Heart right ventricle (tissue), 16 donors: Measurements from ENCODE around the gene RIPK1. TPM values are rescaled to one million over a fixed set of nuclear protein-coding genes. Genes with fewer than 3 reads are reported as not detected.

ENCODE experiments used
- ATAC-seq, 8 donors: fragments of 200-7000 bp; cut with Tn5 transposase; one replicate each; pipeline ENCODE4 v1.9.1; 2020; ENCODE audit warnings: mild to moderate bottlenecking in 8 of 8, moderate library complexity in 8 of 8, moderate number of reproducible peaks in 1 of 8
- DNase-seq, 2 donors: peaks; one replicate each; pipeline ENCODE4 v3.0.0-alpha.2; 2020
- H3K27ac ChIP-seq, 10 donors: fragments of 200-600 bp; sonication (generic) in 2 of 10; one replicate each; pipeline versions ENCODE4 v1.5.0 to v1.8.0; 2020 to 2022; ENCODE audit warnings: mild to moderate bottlenecking in 3 of 10
- H3K27me3 ChIP-seq, 7 donors: fragments of 200-600 bp; one replicate each; pipeline ENCODE4 v1.8.0; 2021 to 2022; ENCODE audit warnings: mild to moderate bottlenecking in 2 of 7
- H3K36me3 ChIP-seq, 9 donors: fragments of 200-600 bp; sonication (generic) in 1 of 9; one replicate each; pipeline versions ENCODE4 v1.5.0 to v1.8.0; 2020 to 2022; ENCODE audit warnings: mild to moderate bottlenecking in 2 of 9
- H3K4me1 ChIP-seq, 9 donors: fragments of 200-600 bp; sonication (generic) in 1 of 9; one replicate each; pipeline versions ENCODE4 v1.5.0 to v1.8.0; 2020 to 2022; ENCODE audit warnings: mild to moderate bottlenecking in 4 of 9
- H3K4me3 ChIP-seq, 10 donors: fragments of 200-600 bp; sonication (generic) in 2 of 10; one replicate each; pipeline versions ENCODE4 v1.5.0 to v1.8.0; 2020 to 2022; ENCODE audit warnings: mild to moderate bottlenecking in 7 of 10, moderate library complexity in 2 of 10
- H3K9me3 ChIP-seq, 11 donors: fragments of 200-600 bp in 10 of 11; sonication (generic) in 2 of 11; one replicate each; pipeline versions ENCODE4 v1.5.0 to v1.8.0; 2013 to 2022; ENCODE audit warnings: mild to moderate bottlenecking in 2 of 11, control low read depth in 1 of 11, moderate library complexity in 1 of 11
- WGBS, 2 donors: extraction: QIAGEN DNeasy Blood & Tissue Kit; methylation state at CpG; one replicate each; pipeline ENCODE4 v1.1.7; 2013; ENCODE audit warnings: inconsistent platforms in 1 of 2; 5-methylcytosine and 5-hydroxymethylcytosine counted together
- intact Hi-C, 10 donors: fragments of 100-400 bp; cut with DNase I; formaldehyde crosslinking; loops; one replicate each; pipeline versions ENCODE4 v1.11.1 to v1.14.2; 2022
- polyA plus RNA-seq, 2 donors: library from polyadenylated mRNA; stranded (reverse); fragments of 200-250 nt; gene quantifications; one replicate each; pipeline ENCODE4 v1.2.3, GENCODE V29; 2013
- total RNA-seq, 10 donors: library from RNA; stranded (reverse); fragmentation: NEBNext Ultra II Directional in 3 of 10; extraction: Animal tissue kit (Norgen Biotek cat#: 25700) in 3 of 10; gene quantifications; one replicate each; pipeline versions ENCODE4 v1.2.1 to v1.2.4, GENCODE V29; 2021 to 2023
- TF ChIP-seq, protein P1 (sequence below), 9 donors: fragments of 200-600 bp; sonication (generic) in 2 of 9; IDR thresholded peaks; one replicate each; pipeline versions ENCODE4 v1.5.0 to v1.8.0; 2021 to 2022; ENCODE audit warnings: antibody characterized with exemption in 9 of 9, mild to moderate bottlenecking in 5 of 9, moderate library complexity in 1 of 9
- donor health status: Arrhythmogenic right ventricular cardiomyopathy.
- donor health status: ischemic (EF 13 %, LVEDD 7.1; RV severe dilation, severe dysfunction).
- donor health status: healthy with polysubstance abuse.
- donor health status: DM: no; HTN: yes; CAD: no.
- donor health status: DM: no; HTN: no; CAD: no.
- donor health status: ischemic (EF 25% LVEDD 6.9; RV normal size, moderate dysfunction).
- donor health status: ischemic (EF 25% LVEDD 5.7; RV mildly dilated, moderate dysfunction).
- donor health status: healthy.
- donor health status: DM: yes; HTN: yes; CAD: no.
- donor health status: Ischemic cardiomyopathy.
- donor health status: ischemic (EF 35%, LVEDD 5.7; RV mildly dilated, moderate dysfunction).
- donor health status: nonischemic (EF 11% LVEDD 7.7; RV severe dilation, severe dysfunction).
- donor health status: DM: yes; HTN: yes; CAD: no.
- donor health status: PGD.
- donor health status: ischemic (EF 29% LVEDD 5.4; RV normal size, mild dysfunction).
- donor health status: nonischemic (EF 23%, LVEDD 6.1; RV moderate dilation, normal function).

RIPK1 gene
- total and polyA plus RNA-seq, 12 donors = 5.1 to 12.9 (median 6.4) TPM

DNA sequence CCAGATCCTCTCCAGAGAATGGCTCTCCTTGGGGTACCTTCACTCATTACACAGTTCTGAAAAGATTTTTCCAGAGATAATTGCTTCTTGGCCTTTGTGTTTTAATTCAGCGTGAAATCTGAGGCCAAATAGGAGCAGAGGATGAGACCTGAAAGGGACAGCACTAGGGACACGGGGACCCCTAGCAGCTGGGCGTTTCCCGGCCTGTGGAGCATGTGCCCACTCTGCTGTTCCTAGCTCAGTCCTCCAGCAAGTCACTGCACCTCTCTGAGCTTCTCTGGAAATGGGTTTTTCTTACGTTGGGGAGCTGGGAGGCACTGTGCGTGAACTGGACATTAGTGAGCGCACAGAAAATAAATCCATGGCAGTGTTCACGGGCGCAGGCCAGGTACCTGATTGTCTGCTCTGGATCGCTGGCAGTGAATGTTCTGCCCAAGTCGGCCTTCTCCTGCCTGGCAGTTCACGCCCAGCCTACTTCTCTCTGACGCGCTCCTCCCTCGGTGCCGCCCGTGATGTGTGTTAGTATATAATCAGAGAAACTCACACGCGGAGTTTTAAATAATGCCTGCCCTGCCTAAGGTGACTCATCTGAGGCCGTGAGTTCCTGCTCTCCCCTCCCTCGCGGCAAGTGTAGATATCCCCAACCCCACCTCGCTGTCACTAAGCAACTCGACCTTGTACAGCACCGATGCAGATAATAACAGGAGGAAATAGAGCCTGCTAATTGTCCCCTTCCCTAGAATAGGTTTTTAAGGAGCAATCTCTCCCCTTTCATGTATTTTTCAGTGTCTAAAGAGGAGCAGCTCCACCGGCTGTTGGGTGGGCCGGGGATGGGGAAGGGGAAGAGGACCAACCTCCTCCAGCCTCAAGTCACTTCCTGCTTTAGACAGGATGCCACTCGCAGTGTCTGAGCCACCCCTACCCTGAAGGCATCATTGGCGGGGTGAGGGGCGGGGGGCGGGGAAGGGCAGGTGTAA lies 91.8 kb downstream of the RIPK1 start:
- Histone ChIP-seq H3K4me3 (no peak overlapping the region), H3K36me3 (peaks cover 0 to 7% (median 3%) of the 10 kb centered on the region in 9 donors), H3K4me1 (peaks cover 0 to 56% (median 10%) of the 10 kb centered on the region in 9 donors), H3K27me3 (no peaks in the 10 kb centered on the region), H3K9me3 (no peaks in the 10 kb centered on the region), H3K27ac (peak overlapping the region in 6 of 10 donors; percentile 1 to 40 (median 7))
- peak in 1 of 8 donors; percentile 12 for ATAC-seq
- TF ChIP-seq, protein P1, sequence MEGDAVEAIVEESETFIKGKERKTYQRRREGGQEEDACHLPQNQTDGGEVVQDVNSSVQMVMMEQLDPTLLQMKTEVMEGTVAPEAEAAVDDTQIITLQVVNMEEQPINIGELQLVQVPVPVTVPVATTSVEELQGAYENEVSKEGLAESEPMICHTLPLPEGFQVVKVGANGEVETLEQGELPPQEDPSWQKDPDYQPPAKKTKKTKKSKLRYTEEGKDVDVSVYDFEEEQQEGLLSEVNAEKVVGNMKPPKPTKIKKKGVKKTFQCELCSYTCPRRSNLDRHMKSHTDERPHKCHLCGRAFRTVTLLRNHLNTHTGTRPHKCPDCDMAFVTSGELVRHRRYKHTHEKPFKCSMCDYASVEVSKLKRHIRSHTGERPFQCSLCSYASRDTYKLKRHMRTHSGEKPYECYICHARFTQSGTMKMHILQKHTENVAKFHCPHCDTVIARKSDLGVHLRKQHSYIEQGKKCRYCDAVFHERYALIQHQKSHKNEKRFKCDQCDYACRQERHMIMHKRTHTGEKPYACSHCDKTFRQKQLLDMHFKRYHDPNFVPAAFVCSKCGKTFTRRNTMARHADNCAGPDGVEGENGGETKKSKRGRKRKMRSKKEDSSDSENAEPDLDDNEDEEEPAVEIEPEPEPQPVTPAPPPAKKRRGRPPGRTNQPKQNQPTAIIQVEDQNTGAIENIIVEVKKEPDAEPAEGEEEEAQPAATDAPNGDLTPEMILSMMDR (IDR thresholded peaks at IDR 0.05) = no peak
- intact Hi-C loops = loop anchor here in 6 of 10 donors (5.0 to 10.0 kb wide), 5 partner anchors 33 to 97 kb away; partner anchors contain the start of gene PSMG4 (in 2 of the 6)
- 72 to 73% methylated on average over 31 of the region's 31 CpGs for WGBS, 2 donors
- DNase-seq = peak in 1 of 2 donors; percentile 31

DNA sequence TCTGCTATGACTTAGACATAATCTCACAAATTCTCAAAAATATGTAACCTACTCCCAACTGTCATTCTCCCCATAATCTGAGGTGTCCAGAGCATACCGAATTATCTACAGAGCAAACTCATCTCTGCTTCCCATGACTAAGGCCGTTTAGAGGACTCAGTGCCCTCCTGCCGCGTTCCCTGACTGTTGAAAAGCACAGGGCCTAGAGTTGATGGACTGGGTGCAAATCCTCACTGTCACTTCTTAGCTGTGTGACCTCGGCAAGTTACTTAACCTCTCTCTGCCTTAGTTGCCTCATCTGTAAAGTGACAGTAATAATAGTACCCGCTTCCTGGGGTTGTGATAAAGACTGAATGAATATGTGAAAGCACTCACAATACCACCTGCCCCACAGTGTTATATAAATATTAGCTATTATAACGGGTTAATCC lies 93.8 kb downstream of the RIPK1 start:
- ATAC-seq (no peak), DNase-seq (no peak)
- 61 to 65% methylated on average over 7 of the region's 7 CpGs for WGBS, 2 donors
- TF ChIP-seq, protein P1 (IDR thresholded peaks at IDR 0.05) = no peak
- no peaks in the 10 kb centered on the region for H3K9me3 ChIP-seq
- H3K4me1 ChIP-seq = peaks cover 0 to 61% (median 13%) of the 10 kb centered on the region in 9 donors
- H3K4me3 ChIP-seq = peak overlapping the region in 9 of 10 donors; percentile 56 to 88 (median 78)
- H3K36me3 ChIP-seq = no peaks in the 10 kb centered on the region
- peak overlapping the region in 9 of 10 donors; percentile 84 to 97 (median 92) for H3K27ac ChIP-seq
- H3K27me3 ChIP-seq = no peaks in the 10 kb centered on the region
- intact Hi-C loops = loop anchor here in 5 of 10 donors (2.0 to 10.0 kb wide), 7 partner anchors 35 to 97 kb away; partner anchors contain the start of gene PSMG4 (in 3 of the 5)

DNA sequence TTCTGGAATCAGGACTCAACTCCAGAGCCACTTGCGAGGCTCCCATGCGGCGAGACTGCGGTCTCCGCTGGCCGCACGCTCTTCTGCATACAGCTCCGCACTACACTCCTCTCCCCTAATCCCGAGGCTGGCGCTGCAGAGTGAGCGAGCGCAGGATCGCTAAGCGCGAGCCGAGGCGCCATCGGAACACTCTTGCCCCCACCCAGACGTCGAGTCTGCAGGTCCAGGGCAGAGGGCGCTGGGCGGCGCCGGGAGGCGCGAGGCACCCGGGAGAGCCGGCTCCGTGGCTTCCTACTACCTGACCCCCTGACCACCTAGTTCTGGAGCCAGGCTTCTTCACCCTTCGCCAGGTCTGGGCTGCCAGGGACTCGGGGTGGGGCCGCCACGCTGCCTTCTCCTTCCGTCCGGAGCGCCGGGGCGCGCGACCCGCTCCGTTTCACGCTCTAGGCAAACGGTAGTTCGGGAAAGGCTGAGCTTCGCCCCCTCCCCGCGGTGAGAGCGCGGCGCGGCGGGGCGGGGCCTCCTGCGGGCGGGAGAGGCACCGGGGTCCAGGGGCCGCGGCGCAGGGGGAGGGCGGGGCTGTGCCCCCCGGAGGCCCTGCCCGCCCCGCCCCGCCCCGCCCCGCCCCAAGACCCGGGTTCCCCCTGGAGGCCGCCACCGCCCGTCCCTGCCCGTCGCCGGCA lies 94.4 kb downstream of the RIPK1 start:
- Histone ChIP-seq H3K4me3 (peak overlapping the region; percentile 56 to 88 (median 77)), H3K27me3 (no peaks in the 10 kb centered on the region), H3K27ac (peak overlapping the region; percentile 83 to 97 (median 92)), H3K9me3 (no peaks in the 10 kb centered on the region), H3K36me3 (no peaks in the 10 kb centered on the region), H3K4me1 (peaks cover 0 to 61% (median 13%) of the 10 kb centered on the region in 9 donors)
- WGBS, 2 donors = 0 to 1% methylated on average over 58 to 74 of the region's 74 CpGs
- DNase-seq (peak; percentile 61 to 77), ATAC-seq (peak; percentile 81 to 85 (median 84))
- intact Hi-C loops = loop anchor here in 5 of 10 donors (2.0 to 10.0 kb wide), 7 partner anchors 35 to 96 kb away; partner anchors contain the start of gene PSMG4 (in 3 of the 5)
- TF ChIP-seq, protein P1 (IDR thresholded peaks at IDR 0.05) = peak in 3 of 9 donors; percentile 19 to 30 (median 26)

DNA sequence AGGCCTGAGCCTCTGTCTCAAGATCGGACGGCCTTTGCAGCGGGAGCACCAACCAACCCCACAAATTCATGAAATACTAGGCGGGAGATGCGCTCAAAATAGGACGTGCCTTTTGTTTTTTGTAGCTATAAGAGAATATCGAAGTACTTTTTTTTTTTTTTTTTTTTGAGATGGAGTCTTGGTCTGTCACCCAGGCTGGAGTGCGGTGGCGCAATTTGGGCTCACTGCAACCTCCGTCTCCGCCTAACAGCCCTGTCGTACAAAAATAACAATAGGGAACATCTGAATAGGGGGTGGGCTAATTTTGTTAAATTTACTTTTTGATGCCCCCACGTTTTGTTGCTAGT lies 94.9 kb downstream of the RIPK1 start:
- Histone ChIP-seq H3K4me3 (peak overlapping the region in 9 of 10 donors; percentile 56 to 88 (median 78)), H3K4me1 (peaks cover 0 to 61% (median 13%) of the 10 kb centered on the region in 9 donors), H3K27me3 (no peaks in the 10 kb centered on the region), H3K9me3 (no peaks in the 10 kb centered on the region), H3K36me3 (no peaks in the 10 kb centered on the region), H3K27ac (peak overlapping the region; percentile 50 to 97 (median 92))
- WGBS, 2 donors = 20 to 21% methylated on average over 13 of the region's 13 CpGs
- ATAC-seq (peak in 1 of 8 donors; percentile 2), DNase-seq (no peak)
- intact Hi-C loops = loop anchor here in 5 of 10 donors (2.0 to 10.0 kb wide), 7 partner anchors 36 to 96 kb away; partner anchors contain the start of gene PSMG4 (in 3 of the 5)
- TF ChIP-seq, protein P1 (IDR thresholded peaks at IDR 0.05) = no peak
